GM18517 (cell line): ENCODE measurements around the gene GPATCH3.
"Not testable (repeated sequence)": the region's sequence is repeated elsewhere in the genome, so short reads cannot be mapped to it uniquely, and the experiment has no call there.

Source experiments
- ATAC-seq: cut with Tn5 transposase; IDR thresholded peaks from one replicate; pipeline ENCODE4 v1.9.1; 2021; ENCODE audit warnings: mild to moderate bottlenecking, moderate library complexity; ENCODE audit not compliant: unreplicated experiment

GPATCH3 gene

DNA sequence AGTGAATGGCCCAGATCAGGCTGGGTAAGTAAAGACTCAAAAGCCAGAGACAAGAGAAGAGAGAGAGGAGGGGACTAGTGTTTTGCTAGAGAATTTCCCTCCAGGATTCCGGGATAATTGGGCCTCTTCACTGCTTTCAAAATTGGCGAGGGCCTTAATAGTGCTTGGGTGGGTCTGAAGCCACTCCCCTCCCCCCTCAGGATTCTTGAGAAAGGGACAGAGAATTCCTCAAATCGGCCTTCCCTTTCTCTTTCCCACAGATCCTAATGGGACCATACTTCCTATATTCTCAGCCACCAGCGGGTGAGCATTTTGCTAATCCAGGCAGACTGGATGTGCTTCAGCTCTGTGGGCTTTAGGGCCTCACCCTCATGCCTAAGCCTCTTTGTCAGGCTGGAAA is 25.4 kb downstream of the GPATCH3 start:
- no peak for ATAC-seq

DNA sequence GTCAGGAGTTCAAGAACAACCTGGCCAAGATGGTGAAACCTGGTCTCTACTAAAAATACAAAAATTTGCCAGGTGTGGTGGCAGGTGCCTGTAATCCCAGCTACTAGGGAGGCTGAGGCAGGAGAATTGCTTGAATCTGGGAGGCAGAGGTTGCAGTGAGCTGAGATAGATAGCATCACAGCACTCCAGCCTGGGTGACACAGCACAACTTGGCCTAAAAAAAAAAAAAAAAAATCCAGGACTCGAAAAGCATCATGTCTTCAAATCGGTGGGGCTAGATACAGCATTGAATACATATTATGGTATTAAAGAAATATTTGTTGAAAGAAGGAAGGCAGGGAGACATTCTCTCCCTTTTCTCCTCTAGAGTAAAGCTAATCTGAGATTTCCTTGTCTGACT is 27.2 kb downstream of the GPATCH3 start:
- ATAC-seq: not testable (repeated sequence)

DNA sequence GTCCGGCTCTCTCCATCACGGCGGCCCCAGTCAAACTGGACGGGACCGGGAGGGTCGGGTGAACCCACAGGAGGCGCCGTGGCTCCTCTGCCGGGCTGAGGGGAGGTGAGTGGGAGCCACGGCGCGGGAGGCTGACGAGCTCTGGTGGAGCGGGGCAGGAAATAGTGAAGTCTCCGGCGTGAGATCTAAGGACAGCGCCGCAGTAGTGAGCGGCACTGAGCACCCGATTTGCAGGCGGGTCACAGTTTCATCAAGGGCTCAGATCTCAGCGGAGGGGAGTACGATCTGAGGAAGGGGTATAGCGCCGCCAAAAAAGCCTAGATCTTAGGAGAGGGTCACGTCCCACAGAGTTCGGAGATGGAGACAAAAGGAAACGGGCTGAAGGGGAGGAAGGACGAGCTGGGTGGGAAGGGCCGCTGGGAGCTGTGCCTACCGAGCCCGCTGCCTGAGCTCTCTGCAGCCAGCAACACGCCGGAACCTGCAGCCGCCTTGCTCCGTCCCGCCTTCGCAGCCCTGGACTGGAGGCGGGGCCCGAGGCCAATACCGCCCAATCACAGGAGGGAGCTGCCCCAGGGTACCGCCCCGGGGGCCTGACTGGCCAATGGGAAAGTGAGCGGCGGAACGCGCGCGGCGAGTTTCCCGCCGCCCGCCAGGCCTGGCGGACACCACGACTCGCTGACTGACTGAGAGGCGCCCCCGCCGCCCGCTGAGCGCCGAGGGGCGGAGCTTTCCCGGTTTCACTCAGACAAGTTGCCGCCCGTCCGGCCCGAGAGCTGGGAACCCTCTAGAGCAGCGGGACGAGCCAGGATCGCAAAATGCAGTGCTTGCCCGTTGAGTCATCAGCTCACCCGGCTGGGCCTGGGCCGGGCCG is 35.4 kb downstream of the GPATCH3 start:
- peak; percentile 87 for ATAC-seq

DNA sequence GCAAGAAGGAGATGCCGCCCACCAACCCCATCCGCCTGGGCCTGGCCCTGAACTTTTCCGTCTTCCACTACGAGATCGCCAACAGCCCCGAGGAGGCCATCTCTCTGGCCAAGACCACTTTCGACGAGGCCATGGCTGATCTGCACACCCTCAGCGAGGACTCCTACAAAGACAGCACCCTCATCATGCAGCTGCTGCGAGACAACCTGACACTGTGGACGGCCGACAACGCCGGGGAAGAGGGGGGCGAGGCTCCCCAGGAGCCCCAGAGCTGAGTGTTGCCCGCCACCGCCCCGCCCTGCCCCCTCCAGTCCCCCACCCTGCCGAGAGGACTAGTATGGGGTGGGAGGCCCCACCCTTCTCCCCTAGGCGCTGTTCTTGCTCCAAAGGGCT is 36.6 kb downstream of the GPATCH3 start:
- no peak for ATAC-seq

DNA sequence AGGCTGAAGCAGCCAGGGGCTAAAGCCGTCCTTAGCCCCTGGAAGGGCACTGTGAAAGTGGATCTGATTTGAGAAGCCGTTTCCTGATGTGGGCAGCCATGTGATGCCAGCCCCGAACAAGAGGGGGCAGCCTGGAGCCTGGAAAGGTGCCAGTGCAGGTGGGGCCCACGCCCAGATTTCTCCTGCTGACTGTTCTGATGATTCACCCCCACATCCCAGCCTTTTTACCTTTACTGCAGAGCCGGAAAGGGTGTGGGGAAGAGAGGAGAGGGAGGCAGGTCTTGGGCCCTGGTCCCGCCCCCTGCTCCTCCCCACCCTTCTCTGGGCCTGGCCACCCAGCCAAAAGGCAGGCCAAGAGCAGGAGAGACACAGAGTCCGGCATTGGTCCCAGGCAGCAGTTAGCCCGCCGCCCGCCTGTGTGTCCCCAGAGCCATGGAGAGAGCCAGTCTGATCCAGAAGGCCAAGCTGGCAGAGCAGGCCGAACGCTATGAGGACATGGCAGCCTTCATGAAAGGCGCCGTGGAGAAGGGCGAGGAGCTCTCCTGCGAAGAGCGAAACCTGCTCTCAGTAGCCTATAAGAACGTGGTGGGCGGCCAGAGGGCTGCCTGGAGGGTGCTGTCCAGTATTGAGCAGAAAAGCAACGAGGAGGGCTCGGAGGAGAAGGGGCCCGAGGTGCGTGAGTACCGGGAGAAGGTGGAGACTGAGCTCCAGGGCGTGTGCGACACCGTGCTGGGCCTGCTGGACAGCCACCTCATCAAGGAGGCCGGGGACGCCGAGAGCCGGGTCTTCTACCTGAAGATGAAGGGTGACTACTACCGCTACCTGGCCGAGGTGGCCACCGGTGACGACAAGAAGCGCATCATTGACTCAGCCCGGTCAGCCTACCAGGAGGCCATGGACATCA is 37.2 kb downstream of the GPATCH3 start, which contains the start of gene SFN:
SFN (plus strand) TSS at position 369 of the 904 bp plus-strand sequence; CDS start at position 433, 64 bp downstream.
- ATAC-seq: no peak

DNA sequence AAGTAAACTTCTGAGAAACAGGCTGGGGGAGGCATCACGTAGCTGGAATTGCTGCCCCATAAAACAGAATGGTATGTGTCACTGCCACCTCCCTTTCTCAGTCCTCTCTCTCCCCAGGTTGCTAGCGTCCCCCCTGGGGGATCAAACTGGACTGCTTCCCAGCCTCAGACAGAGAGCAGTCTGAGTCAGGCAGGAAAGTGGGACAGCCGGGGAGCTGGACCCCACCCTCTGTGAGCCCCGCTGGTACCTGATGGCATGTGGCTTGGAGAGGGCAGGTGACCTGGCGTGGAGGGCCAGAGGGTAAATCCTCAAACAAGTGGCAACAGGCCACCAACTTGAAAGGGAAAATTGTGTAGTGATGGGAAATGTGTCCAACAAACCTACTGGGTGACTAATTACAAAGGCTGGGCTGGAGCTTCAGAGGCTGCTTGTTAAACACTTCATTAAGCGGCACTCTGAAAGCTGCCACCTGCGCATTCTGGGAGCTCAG is 38.3 kb downstream of the GPATCH3 start:
- no peak for ATAC-seq

DNA sequence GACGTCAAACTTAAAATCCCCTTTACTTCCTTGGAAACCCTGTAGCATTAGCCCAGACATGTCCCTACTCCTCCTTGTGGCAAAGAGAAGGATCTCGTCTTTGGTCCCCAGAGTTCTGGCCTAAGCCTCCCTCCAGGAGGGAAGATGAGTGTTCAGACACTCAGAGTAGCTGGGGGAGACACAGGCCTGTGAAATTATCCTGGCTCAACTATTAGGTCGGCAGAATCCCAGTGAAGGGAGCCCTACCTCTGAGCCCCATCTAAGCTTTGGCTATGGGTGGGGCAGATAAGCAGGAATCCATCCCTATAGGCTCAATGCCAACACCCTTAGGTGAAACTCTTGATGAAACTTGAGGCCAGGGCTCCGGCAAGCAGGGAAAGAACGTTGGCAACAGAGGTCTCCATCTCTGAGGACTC is 39.0 kb downstream of the GPATCH3 start:
- no peak for ATAC-seq

DNA sequence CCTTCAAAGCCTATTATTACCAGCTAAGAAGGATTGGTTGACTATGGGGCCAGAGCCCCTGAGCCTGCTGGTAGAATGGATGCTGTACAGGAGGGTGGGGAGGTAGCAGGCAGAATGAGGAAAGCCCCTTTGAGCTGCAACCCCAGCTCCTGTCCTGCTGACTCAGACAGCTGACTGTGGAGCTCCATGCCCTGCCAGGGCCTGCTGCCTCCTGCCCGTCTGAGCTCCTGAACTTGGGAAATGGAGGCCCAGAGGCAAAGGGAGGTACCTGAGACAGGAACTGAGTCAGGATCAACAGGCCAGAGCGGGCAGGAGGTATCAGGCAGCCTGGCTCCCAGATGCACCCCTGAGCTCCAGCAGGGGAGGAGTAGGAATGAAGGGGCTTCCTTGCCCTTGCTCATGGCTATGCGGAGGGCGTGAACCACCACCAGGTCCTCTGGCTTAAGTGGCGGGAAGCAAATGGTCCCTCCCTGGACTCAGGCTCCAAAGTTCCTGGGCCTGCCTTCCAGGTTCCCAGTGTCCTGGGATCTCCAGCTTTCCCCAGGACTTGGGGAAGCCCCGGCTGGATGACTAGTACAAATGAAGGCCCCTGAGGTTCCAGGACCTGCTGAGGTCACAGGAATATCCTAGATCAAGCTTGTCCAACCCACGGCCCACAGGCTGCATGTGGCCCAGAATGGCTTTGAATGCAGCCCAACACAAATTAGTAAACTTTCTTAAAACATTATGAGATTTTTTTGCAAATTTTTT is 41.2 kb downstream of the GPATCH3 start:
- no peak for ATAC-seq

DNA sequence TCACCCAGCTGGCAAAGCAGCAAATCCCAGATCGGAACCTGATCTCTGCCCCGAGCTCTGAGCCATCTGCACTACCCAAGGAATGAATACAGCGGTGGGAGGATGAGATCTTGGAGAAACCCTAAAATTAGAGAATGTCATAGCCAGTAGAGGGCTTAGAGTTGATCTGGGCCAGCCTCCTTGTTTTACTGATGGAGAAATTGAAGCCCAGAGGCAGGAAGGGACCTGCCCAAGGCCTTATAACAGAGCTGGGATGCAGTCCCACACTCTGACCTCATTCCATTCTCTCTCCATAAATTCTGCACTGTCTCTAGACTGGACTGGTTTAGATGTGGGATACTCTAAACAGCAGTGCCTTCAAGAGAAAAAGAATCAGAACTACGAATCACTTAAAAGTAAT is 42.1 kb downstream of the GPATCH3 start:
- no peak for ATAC-seq

DNA sequence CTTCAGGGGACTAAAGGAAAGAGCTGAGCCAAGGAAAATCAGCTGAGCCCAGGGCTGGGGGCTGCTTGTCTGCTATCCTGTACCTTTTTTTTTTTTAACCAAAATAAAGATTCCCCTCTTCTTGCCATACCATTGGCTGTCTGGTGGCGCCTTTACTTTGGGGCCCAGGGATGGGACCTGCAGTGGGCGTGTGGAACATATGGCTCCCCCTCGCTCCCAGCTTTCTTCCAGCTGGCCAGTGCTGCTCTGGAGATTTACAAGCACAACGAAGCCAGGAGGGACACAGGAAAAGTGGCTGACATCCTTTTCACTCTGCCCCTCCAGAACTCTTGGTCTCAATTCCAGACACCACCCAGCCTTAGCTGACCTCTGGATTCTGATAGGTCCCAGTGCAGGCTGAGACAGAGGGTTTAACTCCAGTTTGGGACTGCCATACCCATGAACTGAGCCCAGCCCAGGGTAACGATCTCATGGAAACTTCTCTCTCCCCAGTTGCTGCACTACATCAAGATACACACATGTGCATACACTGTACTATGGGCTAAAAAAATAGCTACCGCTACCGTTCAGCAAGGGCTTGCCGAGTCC is 42.7 kb downstream of the GPATCH3 start:
- no peak for ATAC-seq

DNA sequence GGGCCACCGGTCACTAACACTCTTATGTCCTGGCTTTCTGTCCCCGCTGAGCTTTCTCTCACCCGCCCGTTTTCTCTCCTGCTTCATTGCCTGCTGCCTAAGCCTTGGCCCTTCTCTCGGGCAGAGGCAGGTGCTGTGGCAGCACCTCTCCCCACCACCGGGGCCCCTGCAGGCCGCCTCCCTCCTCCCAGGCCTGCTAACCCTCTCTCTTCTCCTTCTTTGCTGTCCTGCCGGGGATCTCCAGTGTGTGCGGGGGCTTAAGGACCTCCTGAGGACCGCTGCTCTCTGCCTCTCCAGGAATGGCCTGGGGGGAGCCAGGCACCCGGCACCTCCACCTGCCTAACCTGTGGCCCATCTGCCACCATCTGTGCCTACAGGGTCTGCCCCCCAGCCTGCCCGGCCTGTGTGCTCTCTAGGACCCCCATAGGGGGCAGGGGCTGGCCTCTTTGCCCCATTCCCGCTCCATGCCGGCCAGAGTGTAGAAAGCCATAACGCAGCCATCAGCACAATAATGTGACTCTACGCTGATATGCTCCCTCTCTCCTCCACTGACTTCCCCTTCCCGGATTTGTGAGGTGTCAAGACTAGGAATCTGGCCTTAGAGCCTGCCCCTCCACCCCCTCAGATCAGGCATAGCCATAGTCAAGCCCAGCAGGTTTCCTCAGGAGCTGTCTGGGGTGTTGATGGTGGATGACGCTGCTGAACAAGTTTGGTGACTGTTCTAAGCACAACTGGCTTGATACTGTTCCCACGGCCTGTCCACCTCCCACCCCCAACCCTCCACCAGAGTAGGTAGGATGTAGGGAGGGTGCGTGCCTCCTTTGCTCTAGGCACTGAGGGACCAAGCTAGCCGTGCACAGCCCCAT is 43.4 kb downstream of the GPATCH3 start:
- ATAC-seq: no peak

DNA sequence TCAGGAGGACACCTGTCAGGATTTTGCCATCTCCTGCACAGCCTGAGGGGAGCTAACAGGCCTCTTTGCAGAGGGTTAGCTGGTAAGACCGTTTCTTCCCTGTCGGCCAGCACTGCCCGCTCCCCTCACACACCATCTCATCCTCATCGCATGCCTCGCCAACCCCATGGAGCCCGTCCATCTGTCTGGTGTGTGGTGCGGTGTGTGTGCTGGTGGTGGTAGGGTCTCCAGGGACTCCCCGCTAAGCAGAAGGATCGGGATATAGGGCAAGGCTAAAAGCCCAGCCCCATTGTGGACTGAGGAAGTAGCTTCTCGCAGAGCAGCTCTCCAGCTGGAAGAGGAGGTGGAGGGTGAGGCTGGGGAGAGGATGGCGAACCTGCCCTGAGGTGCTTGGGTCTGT is 44.1 kb downstream of the GPATCH3 start:
- no peak for ATAC-seq

DNA sequence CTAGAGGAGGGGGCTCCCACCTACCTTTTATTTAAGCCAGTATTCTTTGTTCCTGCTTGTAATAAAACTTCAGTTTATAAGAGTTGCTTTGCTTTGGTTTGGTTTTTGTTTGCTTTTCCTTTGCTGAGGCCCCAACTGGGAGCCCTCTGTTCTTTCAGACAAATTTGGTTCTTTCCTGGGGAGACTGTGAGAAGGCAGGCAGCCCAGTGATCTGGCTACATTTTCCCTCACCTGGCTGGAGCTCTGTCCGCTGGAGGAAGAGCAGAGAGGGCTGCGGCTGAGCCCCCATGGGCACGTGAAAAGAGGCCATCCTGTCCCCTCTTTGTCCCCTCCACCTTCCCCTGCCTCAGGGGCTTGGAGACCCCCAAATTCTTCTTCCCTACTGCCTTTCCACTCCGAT is 44.6 kb downstream of the GPATCH3 start:
- no peak for ATAC-seq

DNA sequence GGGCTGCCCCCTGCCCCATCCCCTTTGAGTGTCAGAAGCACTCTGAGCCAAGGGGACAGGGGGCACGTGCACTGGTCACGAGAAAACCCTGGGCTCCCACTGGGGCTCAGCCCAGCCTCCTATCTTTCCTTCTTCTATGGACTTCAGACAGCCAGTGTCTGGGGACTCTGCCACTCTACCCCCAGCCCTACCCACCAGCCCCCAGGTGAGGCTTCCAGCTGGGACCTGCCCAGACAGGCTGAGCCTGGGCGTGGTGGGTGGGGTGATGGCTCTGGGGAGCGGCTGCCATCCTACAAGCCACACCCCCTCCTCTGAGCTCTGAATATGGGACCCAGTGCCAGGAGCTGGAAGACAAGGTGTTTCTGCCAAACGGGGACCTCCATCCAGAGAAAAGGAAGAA is 45.4 kb downstream of the GPATCH3 start:
- no peak for ATAC-seq

DNA sequence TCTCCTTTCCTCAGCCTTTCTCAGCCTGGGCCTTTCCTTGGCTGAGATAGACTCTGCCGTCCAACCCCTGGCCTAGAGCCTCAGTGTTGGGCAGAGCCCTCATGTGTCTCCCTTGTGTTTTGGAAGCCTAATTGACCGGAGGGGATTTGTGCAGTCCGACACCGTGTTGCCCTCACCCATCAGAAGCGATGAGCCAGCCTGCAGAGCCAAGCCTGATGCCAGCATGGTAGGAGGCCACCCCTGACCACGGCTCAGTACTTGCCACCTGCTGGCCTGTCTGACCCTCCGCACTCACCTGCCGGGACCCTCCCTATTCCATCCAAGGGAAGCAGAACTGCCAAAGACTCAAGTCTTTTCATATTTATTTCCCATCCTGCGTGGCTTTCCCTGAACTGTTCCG is 46.7 kb downstream of the GPATCH3 start:
- no peak for ATAC-seq

DNA sequence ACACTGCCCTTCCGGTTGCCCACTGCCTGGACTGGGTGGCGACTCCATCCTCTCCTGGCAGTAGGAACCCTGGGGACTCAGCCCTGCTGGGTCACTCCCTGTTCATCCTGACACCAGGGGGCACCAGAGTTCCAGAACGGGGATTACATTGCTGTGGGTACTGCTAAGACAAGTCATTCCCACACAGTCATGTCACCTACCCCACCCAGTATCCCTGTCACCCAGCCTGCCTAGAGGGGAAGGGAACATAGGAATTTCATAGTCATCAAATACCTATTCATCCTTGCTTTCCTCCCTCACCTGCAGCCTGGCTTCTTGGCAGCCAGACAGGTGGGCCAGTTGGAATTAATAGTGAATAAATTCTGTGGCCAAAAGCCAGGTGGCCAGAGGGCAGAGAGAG is 47.1 kb downstream of the GPATCH3 start:
- ATAC-seq: no peak

DNA sequence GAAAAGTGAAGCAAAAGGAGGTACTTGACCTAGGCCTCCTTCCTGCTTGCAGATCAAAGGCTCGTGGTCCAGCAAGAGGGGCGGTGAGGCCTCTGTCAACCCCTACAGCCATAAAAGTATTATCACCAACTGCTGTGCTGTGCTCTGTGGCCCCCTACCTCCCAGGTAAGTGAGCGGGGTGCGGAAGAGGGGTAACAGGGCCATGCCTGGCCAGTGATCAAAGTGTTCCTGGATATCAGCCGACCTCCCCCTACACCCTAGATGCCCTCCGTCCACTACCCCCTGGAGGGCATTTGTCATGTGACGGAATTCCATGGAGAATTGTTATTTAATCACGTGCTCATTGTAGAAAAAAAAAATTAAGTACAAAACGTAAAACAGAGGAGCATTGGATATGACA is 47.6 kb downstream of the GPATCH3 start:
- no peak for ATAC-seq

DNA sequence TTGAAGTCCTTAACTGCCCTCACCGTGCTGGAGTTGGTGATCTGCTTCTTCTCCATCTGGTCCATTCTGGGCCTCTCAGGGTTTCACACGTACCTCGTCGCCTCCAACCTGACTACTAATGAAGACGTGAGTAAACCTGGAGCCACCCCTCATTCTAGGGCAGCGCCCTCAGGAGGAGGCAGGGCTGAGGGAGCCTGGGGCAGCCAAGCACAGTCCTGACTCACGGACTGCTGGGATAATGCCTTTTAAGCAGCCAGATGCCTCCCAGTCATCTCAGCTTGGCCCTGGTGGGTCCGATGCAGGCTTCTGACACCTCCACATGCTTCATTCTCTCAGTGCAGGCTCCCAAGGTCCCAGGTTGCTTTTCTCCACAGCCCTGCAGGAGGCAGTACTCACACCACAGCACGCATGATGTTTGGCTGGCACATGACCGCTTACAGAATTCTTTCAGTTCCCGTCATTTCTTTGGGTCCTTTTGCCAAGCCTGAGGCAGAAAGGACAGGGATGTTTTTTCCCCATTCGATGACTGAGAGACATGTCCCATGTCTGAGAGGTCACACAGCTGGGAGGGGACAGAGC is 49.1 kb downstream of the GPATCH3 start:
- no peak for ATAC-seq
